ENCODE data around the gene ASB17.
A peak's percentile ranks its signal among the peaks of the same experiment; 100 is the strongest.

ASB17 gene

DNA sequence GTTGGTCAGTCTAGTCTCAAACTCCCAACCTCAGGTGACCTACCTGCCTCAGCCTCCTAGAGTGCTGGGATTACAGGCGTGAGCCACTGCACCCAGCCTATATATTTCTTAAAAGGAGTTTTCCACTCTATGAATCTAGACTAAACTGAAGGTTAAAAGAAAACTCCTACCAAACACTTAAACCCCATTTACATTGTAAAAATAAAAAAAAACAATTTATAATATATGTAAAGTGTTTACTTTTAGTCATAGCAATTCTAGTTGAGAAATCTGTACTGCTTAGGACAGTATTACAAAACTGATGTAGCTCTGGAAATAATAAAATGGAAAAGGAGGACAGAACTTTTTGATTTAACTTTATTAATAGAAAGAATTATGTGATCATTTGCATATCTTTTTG is 9.5 kb downstream of the ASB17 start:
- Histone ChIP-seq H3K4me1 (ENCODE audit: low read length) (no peaks in the 10 kb centered on the region; the same call in 1 of the 2 replicates), H3K4me3 (ENCODE audit: low read length) (no peak overlapping the region), H4K20me1 (ENCODE audit: insufficient read depth, low read length) (no peaks in the 10 kb centered on the region), H3K9ac (ENCODE audit: low read length) (no peak overlapping the region), H3K4me2 (ENCODE audit: low read length) (no peak overlapping the region), H3K27ac (ENCODE audit: low read length) (no peak overlapping the region), H2AFZ (ENCODE audit: low read depth, low read length) (no peak overlapping the region), H3K79me2 (ENCODE audit: low read length) (no peaks in the 10 kb centered on the region), H3K9me3 (ENCODE audit: insufficient read depth, low read length) (no peaks in the 10 kb centered on the region), H3K36me3 (replicated peaks; ENCODE audit: low read depth, low read length) (no peaks in the 10 kb centered on the region), H3K27me3 (ENCODE audit: low read depth, low read length) (no peaks in the 10 kb centered on the region)
- no peak for TF ChIP-seq EZH2phosphoT487 (IDR thresholded peaks at IDR 0.05; ENCODE audit: low read depth)
- no peak for TF ChIP-seq CTCF (IDR thresholded peaks at IDR 0.05; ENCODE audit: low read depth, low read length)

- Histone ChIP-seq H3K27ac (ENCODE audit: low read length) (no peak overlapping the region), H3K4me3 (ENCODE audit: low read length) (no peak overlapping the region), H3K79me2 (ENCODE audit: low read length) (no peaks in the 10 kb centered on the region), H3K9me3 (ENCODE audit: insufficient read depth, low read length) (no peaks in the 10 kb centered on the region), H3K4me2 (ENCODE audit: low read length) (no peak overlapping the region), H3K4me1 (ENCODE audit: low read length) (no peaks in the 10 kb centered on the region), H3K36me3 (replicated peaks; ENCODE audit: low read depth, low read length) (no peaks in the 10 kb centered on the region), H4K20me1 (ENCODE audit: insufficient read depth, low read length) (no peaks in the 10 kb centered on the region), H3K27me3 (ENCODE audit: low read depth, low read length) (no peaks in the 10 kb centered on the region), H2AFZ (ENCODE audit: low read depth, low read length) (no peak overlapping the region), H3K9ac (ENCODE audit: low read length) (no peak overlapping the region)
- TF ChIP-seq CTCF (IDR thresholded peaks at IDR 0.05; ENCODE audit: low read depth, low read length) = no peak
Measured at GRCh38 chr1:75916834-75917233, 15.4 kb downstream of the ASB17 start.

DNA sequence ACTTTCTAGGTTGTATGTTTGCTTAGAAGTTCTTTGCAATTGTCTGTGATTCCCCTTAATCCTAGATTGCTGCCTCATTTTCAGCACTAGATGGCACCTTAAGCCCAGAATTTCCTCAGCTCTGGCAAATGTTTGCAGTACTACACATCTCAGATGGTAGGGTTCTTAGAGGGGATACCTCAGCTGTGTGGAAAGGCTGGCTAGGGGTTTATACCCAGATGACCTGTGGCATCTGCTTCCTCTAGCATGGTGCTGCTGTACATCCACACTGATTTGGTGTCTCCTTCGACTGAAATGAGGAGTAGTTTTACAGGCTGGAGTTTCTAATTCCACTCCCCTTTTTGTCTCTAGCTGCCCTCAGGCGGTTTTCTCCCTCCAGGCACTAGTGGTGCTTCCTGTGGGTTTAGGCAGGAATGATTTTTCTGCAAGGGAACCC is 23.5 kb downstream of the ASB17 start:
- H3K9me3 ChIP-seq (ENCODE audit: insufficient read depth, low read length) = peaks cover 4% of the 10 kb centered on the region; the same call in 1 of the 2 replicates
- no peaks in the 10 kb centered on the region for H3K36me3 ChIP-seq (replicated peaks; ENCODE audit: low read depth, low read length)
- peak overlapping the region; percentile 65 for H3K4me3 ChIP-seq (ENCODE audit: low read length)
- peak overlapping the region; percentile 67 for H3K4me2 ChIP-seq (ENCODE audit: low read length)
- H2AFZ ChIP-seq (ENCODE audit: low read depth, low read length) = peak overlapping the region; percentile 65
- H4K20me1 ChIP-seq (ENCODE audit: insufficient read depth, low read length) = no peaks in the 10 kb centered on the region
- H3K27ac ChIP-seq (ENCODE audit: low read length) = no peak overlapping the region; the same call in 1 of the 2 replicates
- peaks cover 15% of the 10 kb centered on the region for H3K4me1 ChIP-seq (ENCODE audit: low read length)
- H3K79me2 ChIP-seq (ENCODE audit: low read length) = no peaks in the 10 kb centered on the region
- no peaks in the 10 kb centered on the region for H3K27me3 ChIP-seq (ENCODE audit: low read depth, low read length)
- H3K9ac ChIP-seq (ENCODE audit: low read length) = peak overlapping the region; percentile 35
- no peak for TF ChIP-seq EZH2phosphoT487 (IDR thresholded peaks at IDR 0.05; ENCODE audit: low read depth)
- peak; percentile 58 for TF ChIP-seq CTCF (IDR thresholded peaks at IDR 0.05; ENCODE audit: low read depth, low read length)

DNA sequence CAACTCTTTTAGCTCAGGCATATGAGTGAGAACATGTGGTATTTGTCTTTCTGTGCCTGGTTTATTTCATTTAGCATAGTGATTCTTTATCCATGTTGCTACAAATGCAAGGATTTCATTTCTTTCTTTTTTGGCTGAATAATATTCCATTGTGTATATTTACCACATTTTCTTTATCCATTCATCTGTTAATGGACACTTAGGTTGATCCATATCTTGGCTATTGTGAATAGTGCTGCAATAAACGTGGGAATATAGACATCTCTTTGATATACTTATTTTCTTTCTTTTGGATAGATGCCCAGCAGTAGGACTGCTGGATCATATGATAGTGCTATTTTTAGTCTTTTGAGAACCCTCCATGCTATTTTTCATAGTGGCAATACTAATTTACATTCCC is 30.8 kb downstream of the ASB17 start:
- H3K27ac ChIP-seq (ENCODE audit: low read length) = no peak overlapping the region
- no peaks in the 10 kb centered on the region for H3K9me3 ChIP-seq (ENCODE audit: insufficient read depth, low read length)
- H3K79me2 ChIP-seq (ENCODE audit: low read length) = no peaks in the 10 kb centered on the region
- no peaks in the 10 kb centered on the region for H3K4me1 ChIP-seq (ENCODE audit: low read length)
- H4K20me1 ChIP-seq (ENCODE audit: insufficient read depth, low read length) = no peaks in the 10 kb centered on the region
- H3K27me3 ChIP-seq (ENCODE audit: low read depth, low read length) = no peaks in the 10 kb centered on the region
- no peaks in the 10 kb centered on the region for H3K36me3 ChIP-seq (replicated peaks; ENCODE audit: low read depth, low read length)
- H3K4me2 ChIP-seq (ENCODE audit: low read length) = no peak overlapping the region
- H3K9ac ChIP-seq (ENCODE audit: low read length) = no peak overlapping the region
- TF ChIP-seq CTCF (IDR thresholded peaks at IDR 0.05; ENCODE audit: low read depth, low read length) (no peak), EZH2phosphoT487 (IDR thresholded peaks at IDR 0.05; ENCODE audit: low read depth) (no peak)
- no peak overlapping the region for H3K4me3 ChIP-seq (ENCODE audit: low read length)
- H2AFZ ChIP-seq (ENCODE audit: low read depth, low read length) = no peak overlapping the region

All from OCI-LY3 (cell line).